ENCODE results near the gene C2orf74. TPM values are rescaled to one million over a fixed set of nuclear protein-coding genes. Genes with fewer than 3 reads are reported as not detected.
"Not testable (repeated sequence)": the region's sequence is repeated elsewhere in the genome, so short reads cannot be mapped to it uniquely, and the experiment has no call there.

The C2orf74 gene
- total and polyA plus RNA-seq, 8 donors, result 5.0 to 26.5 (median 14.0) TPM

DNA sequence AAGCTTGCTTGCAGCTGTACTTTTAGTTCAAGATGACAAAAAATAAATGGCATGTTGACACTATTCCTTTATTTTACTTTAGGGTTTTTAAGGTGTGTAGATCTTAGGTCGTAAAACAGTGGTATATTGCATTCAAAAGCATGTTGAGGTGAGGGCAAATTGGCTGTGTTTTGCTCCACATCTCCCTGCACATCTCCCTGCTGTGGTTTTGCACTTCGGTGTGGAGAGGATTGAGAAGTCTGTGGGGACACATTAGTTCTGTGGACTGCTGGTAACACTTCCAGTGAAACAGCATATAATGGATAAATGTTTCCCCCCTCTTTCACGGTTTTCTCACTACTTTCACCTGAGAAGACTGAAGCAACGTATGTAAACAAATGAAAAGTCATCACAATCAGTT is 25.1 kb downstream of the C2orf74 start:
- Histone ChIP-seq H3K4me1 (peaks cover 0 to 5% of the 10 kb centered on the region in 2 donors), H3K4me3 (no peak overlapping the region), H3K9me3 (no peaks in the 10 kb centered on the region), H3K27me3 (no peaks in the 10 kb centered on the region), H3K36me3 (peaks cover 7 to 100% of the 10 kb centered on the region in 2 donors), H3K27ac (no peak overlapping the region)
- TF ChIP-seq, protein P1, sequence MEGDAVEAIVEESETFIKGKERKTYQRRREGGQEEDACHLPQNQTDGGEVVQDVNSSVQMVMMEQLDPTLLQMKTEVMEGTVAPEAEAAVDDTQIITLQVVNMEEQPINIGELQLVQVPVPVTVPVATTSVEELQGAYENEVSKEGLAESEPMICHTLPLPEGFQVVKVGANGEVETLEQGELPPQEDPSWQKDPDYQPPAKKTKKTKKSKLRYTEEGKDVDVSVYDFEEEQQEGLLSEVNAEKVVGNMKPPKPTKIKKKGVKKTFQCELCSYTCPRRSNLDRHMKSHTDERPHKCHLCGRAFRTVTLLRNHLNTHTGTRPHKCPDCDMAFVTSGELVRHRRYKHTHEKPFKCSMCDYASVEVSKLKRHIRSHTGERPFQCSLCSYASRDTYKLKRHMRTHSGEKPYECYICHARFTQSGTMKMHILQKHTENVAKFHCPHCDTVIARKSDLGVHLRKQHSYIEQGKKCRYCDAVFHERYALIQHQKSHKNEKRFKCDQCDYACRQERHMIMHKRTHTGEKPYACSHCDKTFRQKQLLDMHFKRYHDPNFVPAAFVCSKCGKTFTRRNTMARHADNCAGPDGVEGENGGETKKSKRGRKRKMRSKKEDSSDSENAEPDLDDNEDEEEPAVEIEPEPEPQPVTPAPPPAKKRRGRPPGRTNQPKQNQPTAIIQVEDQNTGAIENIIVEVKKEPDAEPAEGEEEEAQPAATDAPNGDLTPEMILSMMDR (IDR thresholded peaks at IDR 0.05), result no peak
- ATAC-seq, result no peak
- intact Hi-C loops (cut with DNase I), result no loop called here
- DNase-seq, result no peak

DNA sequence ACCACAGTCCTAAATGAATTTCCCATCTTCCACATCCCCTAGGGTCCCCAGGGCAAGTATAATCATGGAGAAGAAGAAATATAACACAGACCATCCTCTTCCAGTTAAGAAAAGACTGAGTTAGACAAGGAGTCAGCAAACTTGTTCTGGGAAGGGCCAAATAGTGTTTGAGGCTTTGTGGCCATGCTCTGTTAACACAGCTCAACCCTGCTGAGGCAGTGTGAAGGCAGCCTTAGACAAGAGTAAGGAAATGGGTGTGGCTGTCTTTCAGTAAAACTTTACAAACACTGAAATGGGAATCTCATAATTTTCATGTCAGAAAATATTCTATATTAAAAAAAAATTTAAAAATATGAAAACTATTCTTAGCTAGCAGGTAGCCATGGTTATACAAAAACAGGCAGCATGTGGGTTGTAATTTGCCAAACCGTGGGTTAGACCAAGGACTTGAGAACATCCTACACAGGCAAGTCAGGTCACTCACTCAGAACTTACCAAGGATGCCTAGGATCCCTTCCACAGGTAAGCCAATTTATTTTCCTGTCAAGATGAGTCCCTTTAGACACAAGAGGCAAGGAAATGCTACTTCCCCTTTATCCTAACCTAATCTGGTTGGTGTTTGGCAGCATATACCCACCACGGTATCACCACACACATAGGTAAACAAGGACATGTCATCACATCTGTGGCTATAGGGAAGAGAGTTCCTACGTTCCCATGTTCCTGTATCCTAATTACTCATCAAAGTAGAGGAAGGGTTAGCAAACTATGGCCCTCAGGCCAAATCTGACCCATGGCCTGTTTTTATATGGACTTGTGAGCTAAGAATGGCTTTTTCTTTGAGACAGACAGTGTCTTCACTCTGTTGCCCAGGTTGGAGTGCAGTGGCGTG is 31.9 kb downstream of the C2orf74 start:
- H3K9me3 ChIP-seq, result no peaks in the 10 kb centered on the region
- peak; percentile 56 for ATAC-seq
- H3K36me3 ChIP-seq, result peaks cover 0 to 69% of the 10 kb centered on the region in 2 donors
- no peak overlapping the region for H3K27ac ChIP-seq
- no peak overlapping the region for H3K4me3 ChIP-seq
- no peak for DNase-seq
- TF ChIP-seq, protein P1 (IDR thresholded peaks at IDR 0.05), result no peak
- intact Hi-C loops (cut with DNase I), result no loop called here
- peaks cover 0 to 4% of the 10 kb centered on the region in 2 donors for H3K4me1 ChIP-seq
- no peaks in the 10 kb centered on the region for H3K27me3 ChIP-seq

DNA sequence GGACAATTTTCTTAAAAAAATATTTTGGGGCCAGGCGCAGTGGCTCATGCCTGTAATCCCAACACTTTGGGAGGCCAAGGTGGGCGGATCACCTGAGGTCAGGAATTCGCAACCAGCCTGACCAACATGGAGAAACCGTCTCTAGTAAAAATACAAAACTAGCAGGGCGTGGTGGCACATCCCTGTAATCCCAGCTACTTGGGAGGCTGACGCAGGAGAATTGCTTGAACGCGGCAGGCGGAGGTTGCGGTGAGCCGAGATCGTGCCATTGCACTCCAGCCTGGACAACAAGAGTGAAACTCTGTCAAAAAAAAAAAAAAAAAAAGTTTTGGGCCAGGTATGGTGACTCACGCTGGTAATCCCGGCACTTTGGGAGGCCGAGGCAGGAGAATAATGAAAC is 32.7 kb downstream of the C2orf74 start:
- intact Hi-C loops (cut with DNase I); H3K27ac ChIP-seq; H3K27me3 ChIP-seq; DNase-seq; H3K9me3 ChIP-seq; ATAC-seq; H3K4me1 ChIP-seq; H3K4me3 ChIP-seq: not testable (repeated sequence)
- H3K36me3 ChIP-seq, result peaks cover 0 to 64% of the 10 kb centered on the region in 2 donors

DNA sequence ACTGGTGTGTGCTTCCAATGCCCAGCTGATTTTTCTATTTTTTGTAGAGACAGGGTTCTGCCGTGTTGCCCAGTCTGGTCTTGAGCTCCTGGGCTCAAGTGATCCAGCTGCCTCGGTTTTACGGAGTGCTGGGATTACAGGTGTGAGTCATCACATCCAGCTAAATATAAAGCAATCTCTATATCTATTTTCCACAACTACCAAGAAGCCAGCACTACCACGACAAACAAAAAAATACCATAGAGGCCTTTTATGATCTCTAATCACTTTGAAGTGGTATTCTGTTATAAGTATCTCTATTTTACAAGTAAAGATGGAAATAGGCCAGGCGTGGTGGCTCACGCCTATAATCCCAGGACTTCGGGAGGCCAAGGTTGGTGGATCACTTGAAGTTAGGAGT is 34.7 kb downstream of the C2orf74 start:
- TF ChIP-seq, protein P1 (IDR thresholded peaks at IDR 0.05), result no peak

DNA sequence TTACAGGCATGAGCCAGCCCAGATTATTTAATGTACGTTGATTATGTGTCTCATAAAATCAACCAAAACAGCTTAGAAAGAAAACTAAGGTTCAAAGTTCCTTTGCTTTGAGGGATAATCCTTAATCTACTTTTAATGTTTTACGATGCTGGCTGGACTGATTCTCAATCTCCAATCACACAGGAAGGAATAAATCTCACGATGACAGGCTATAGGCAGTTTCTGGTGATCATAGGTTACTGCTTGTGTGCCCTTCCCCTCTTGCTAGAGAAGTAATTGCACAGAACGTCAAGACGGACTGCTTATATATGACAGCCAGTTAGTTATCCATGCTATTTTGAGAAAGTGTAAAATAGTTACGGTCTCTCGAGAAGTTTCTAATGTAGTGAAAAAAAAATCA is 43.1 kb downstream of the C2orf74 start:
- H3K36me3 ChIP-seq, result peaks cover 0 to 91% of the 10 kb centered on the region in 2 donors
- ATAC-seq (no peak), DNase-seq (no peak)
- peaks cover 0 to under 1% of the 10 kb centered on the region in 2 donors for H3K4me1 ChIP-seq
- no peak overlapping the region for H3K27ac ChIP-seq
- H3K9me3 ChIP-seq, result no peaks in the 10 kb centered on the region
- H3K4me3 ChIP-seq, result no peak overlapping the region
- H3K27me3 ChIP-seq, result no peaks in the 10 kb centered on the region
- intact Hi-C loops (cut with DNase I), result no loop called here
- TF ChIP-seq, protein P1 (IDR thresholded peaks at IDR 0.05), result no peak

More for the DNA sequence above, 34.7 kb downstream of the C2orf74 start:
- Histone ChIP-seq H3K27ac (no peak overlapping the region), H3K4me1 (peaks cover 0 to 4% of the 10 kb centered on the region in 2 donors), H3K4me3 (no peak overlapping the region), H3K9me3 (no peaks in the 10 kb centered on the region), H3K36me3 (peaks cover 0 to 62% of the 10 kb centered on the region in 2 donors), H3K27me3 (no peaks in the 10 kb centered on the region)
- DNase-seq (no peak), ATAC-seq (no peak)
- intact Hi-C loops (cut with DNase I), result no loop called here

Measured in left lung (tissue), 10 donors.